GM19351 (cell line): ENCODE measurements around the gene MRPL30.
"Not testable (repeated sequence)": the region's sequence is repeated elsewhere in the genome, so short reads cannot be mapped to it uniquely, and the experiment has no call there.

ENCODE experiments used
- ATAC-seq: cut with Tn5 transposase; IDR thresholded peaks from one replicate; pipeline ENCODE4 v1.9.1; 2021; ENCODE audit warnings: mild to moderate bottlenecking, moderate library complexity; ENCODE audit not compliant: unreplicated experiment

The MRPL30 gene

DNA sequence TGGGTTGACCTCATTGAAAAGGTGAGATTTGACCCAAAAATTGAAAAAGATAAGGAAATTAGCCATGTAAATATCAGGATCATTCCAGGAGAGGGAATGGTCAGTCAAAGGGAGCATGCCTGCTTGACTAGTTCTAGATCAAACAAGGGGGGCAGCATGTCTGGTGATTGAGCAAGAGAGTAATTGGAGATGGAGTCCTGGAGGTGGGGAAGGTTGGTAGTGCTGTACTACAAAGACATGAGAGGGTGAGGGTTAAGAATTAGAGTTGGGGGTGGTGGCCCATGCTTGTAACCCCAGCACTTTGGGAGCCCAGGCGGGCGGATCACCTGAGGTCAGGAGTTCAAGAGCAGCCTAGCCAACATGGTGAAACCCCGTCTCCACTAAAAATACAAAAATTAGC is 2.0 kb downstream of the MRPL30 start:
- no peak for ATAC-seq

DNA sequence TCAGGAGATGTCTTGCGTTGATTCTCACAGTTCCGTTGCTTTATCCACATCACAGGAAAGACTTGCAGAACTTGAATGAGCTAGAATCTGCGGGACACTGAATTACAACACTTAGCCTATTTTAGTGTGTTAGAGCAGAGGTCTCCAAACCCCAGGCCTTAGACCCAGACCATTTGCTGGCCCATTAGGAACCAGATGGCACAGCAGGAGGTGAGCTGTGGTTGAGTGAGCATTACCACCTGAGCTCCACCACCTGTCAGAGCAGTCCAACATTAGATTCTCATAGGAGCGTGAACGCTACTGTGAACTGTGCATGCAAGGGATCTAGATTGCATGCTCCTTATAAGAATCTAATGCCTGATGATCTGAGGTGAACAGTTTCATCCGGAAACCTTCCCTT is 3.8 kb downstream of the MRPL30 start:
- no peak for ATAC-seq

DNA sequence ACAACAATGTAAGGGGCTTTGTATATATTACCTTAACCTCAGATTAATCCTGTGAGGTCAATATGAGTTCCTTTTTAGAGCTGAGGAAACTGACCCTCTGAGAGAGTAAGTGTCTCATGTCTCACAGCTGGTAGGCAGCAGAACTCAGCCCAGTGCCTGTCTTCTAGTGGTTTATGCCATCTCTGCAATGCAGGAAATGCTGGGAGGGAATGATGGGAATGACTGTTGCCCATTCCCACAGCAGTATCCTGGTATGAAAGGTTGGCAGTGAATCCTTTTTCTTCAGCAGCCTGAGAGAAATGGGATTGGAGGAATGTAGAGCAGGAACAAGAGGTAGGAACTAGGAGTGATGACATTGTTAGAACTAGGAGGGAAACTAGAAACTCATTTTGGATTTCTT is 6.0 kb downstream of the MRPL30 start:
- ATAC-seq = no peak

DNA sequence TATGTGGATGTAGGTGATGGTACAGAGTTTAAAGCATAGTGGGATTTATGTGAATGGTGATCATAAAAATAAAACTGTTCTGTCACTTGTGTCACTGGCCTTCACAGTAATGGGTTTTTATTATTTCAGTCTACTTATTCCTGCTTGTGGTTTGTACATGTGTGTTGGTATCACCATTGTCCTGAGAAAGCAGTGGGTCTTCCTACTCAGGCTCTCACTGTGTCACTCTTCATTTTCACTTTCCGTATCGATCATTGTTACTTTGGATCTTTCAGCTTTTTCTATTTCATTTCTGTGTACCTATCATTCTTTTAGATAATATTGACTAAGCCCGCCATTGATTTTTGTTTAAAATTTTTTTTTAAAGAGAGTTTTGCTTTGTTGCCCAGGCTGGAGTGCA is 7.4 kb downstream of the MRPL30 start:
- ATAC-seq = no peak

DNA sequence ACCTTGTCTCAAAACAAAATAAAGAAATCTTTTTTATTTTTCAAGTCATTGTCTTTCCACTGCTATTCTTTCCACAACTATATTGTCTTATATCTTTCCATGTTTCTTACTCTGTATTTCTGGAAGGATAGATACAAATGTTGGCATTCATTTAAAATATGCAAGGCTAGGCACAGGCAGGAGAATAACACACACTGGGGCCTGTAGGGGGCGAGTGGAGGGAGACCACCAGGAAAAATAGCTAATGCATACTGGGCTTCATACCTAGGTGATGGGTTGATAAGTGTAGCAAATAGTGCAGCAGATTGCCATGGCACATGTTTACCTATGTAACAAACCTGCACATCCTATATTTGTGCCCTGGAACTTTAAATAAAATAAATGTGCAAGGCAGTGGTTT is 9.6 kb downstream of the MRPL30 start:
- ATAC-seq = no peak

DNA sequence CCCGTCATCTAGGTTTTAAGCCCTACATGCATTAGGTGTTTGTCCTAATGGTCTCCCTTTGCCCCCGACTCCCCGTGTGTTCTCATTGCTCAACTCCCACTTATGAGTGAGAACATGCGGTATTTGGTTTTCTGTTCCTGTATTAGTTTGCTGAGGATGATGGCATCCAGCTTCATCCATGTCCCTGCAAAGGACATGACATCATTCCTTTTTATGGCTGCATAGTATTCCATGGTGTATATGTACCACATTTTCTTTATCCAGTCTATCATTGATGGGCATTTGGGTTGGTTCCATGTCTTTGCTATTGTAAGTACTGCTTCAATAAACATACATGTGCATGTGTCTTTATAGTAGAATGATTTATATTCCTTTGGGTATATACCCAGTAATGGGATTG is 11.4 kb downstream of the MRPL30 start:
- not testable (repeated sequence) for ATAC-seq

DNA sequence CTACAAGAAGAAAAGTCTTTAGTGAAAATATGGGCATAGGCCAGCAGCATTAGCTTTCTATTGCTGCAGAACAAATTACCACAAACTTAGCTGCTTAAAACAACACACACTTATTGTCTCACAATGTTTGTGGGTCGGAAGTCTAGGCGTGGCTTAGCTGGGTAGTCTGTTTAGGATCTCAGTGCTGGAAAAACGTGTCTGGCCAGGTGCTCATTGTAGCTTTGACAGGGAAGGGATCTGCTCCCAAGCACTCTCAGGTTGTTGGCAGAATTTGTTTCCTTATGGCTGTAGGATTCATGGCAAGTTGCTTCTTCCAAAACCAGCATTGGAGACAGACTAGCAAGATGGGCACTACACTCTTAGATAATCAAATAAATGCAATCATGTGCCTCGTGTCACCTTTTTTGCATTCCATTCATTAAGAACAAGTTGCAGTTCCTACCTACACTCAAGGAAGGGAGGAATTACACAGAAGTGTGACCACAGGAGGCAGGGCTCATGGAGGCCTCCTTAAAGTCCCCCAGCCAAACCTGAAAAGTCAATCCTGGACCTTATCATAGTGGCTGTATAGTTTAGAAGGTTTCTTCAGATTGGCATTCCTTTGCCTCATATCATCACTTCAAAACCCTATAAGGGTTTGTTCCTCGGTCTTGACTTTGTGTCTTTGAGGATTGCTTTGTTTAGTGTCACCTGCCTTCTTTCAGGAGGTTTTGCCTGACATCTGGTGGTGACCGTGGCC is 17.3 kb downstream of the MRPL30 start:
- ATAC-seq = no peak

DNA sequence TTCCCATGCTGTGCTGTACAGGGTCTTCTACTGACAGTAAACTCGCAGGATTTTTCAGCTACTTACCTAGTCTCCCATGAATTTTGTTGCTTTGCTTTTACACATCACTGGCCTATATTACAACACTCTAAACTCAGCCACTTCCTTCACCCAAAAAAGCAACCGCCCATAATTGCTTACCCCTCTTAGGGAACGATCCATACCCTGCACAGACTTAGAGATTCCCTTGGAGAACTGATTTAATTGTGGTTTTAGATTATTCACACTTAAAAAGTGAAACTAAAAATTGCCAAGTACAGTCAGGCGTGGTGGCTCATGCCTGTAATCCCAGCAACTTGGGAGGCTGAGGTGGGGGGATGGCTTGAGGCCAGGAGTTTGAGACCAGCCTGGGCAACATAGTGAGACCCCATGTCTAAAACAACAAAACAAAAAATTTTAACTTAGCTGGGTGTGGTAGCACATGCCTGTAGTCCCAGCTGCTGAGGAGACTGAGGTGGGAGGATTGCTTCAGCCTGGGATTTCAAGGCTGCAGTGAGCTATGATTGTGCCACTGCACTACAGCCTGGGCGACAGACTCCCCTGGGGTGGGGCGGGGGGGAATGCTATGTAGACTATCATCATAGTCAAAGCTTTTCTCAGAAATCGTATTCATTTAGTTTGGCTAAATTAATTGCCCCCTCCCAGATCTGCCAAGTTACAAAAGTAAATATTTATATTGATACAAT is 19.3 kb downstream of the MRPL30 start:
- ATAC-seq = no peak

DNA sequence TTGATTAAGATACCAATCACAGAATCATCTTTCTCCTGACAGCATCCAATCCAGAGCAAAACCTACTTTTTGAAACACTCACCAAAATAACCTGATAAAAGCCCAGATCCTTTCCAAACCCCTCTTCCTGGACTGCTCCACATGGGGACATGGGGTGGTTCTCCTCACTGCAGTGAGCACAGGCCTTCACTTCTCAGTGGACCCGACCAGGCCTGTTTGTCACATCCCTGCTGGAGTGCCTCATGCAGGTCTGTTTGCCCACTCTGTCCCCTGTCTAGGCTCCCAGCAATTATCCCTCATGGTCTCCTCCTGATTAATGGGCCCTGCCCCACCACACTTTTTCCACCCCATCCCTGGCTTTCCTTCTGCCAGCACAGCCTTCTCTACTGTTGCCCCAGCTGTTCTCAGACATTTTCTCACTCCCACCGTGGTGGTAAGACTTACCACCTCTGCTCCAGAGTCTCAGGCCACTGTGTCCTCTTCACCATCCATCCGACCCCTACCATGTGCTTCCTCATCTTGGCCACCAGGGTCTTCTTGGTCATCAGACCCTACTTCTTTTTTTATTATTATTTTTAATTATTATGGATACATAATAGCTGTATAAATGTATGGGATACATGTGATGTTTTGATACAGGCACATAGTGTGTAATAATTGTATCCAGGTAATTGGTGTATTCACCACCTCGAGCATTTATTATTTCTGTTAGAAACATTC is 21.1 kb downstream of the MRPL30 start:
- no peak for ATAC-seq

DNA sequence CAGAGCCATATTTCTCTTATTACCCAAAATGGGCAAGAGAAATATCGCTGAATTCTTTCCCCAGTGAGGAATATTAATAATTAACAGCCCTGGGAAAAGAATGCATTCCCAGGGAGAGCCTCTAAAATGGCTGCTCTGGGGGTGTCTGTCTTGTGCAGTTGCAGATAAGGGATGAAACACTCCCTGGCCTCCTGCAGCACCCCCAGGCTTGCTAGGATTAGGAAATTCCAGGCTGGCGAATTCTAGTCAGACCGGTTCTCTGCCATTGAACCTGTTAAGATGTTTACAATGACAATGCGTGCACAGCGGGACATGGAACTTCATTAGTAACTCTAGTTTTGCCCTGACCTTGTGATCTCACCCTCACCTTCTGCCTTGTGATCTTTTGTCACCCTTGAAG is 24.5 kb downstream of the MRPL30 start:
- no peak for ATAC-seq

DNA sequence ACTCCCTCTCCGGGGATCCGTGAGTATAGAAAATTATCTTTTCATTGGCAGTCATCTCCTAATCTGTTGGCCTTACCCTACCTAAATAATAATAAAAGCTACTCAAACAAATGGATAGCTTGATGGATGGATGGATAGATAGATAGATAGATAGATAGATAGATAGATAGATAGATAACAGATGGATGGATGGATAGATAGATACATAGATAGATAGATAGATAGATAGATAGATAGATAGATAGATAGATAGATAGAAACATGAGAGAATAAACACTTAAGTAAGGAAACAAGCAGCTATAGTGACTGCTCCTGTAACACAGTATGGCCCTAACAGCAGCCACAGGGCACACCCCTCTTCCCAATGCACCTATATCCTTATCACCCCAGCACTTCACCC is 35.1 kb downstream of the MRPL30 start:
- ATAC-seq = no peak

DNA sequence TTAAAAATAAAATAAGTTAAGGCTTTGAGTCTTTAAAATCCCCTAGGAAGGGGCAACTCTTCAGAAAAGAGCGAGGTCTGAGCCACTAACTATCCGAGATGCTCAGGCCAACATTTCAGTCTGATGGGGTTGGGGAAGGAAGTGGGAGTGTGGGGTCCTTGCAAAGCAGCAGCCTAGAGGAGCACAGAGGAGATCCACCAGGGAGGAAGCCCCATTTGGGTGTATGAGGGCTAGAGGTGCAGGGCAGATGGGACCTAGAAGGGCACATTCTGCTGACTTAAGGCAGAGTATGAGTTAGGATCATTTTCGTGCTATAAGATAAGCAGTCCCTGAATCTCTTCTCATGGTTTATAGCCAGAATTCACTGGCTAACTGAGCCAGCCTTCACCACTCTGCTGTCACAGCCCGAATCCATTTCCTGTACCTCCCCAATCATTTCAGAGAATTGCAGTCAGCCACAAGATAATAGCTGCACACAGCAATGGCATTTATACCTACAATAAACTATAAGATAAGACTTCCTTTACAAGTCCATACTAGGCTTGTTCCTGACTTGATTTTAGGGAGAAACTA is 37.0 kb downstream of the MRPL30 start:
- no peak for ATAC-seq

DNA sequence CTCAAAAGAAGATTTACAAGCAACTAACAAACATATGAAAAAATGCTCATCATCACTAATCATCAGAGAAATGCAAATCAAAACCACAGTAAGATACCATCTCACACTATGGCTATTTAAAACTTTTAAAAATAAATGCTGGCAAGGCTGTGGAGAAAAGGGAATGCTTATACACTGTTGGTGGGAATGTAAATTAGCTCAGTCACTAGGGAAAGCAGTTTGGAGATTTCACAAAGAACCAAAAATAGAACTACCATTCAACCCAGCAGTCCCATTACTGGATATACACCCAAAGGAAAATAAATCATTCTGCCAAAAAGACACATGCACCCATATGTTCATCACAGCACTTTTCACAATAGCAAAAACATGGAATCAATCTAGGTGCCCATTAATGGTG is 52.2 kb downstream of the MRPL30 start:
- ATAC-seq = not testable (repeated sequence)

DNA sequence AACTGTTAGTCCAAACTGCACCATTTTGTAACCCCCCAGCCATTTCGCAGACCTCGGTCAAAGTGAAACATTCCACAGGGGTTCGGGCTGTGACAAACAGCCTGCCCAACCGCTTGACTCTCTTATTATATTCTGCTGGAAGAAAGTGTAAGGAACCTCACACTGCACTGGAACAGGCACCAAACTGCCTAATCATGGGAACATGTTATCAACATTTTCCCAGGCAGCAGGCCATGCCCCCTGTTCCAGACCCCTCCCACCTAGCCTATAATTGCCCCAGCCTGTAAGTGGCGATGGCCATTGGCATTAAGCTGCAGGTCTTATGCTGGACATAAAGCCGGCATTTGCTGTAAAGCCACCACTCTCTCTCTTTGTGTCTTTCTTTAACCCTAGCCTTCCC is 57.6 kb downstream of the MRPL30 start:
- no peak for ATAC-seq

DNA sequence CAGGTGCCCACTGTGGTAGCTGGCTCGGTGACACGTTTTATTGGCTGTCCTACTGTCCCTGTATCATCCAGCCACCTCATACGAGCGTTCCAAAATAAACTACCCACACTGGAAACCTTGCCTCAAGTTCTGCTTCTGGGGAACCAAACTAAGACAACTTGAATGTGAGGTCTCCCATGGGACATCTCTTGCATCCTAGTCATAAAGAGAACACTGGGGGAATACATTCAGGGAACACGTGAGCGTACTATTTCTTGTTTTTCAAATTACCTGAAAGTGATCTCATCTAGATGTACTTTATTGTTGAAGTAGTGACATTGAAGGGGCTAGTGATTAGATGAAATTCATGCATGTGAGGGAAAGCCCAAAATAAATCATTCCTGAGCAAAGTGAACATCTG is 59.4 kb downstream of the MRPL30 start:
- no peak for ATAC-seq

DNA sequence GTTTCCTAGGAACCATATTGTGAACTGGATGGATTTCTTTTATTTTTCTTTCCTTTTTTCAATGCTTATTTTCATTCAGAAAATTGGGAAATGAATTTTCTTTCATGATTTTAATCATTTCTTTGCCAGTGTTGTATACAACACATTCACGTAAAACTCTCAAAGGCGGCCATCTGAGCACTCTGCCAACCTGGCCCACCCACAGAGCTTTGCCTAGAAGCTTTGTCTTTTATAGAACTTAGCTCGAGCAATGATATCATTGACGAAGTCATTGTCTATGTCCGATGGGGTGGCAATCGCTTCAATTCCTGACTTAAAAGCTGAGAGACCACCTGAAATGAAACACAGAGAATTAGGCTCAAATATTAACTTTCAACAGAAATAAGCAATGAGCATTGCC is 61.2 kb downstream of the MRPL30 start:
- ATAC-seq = no peak
